ENCODE results near the gene MRPL39.

MRPL39 gene

DNA sequence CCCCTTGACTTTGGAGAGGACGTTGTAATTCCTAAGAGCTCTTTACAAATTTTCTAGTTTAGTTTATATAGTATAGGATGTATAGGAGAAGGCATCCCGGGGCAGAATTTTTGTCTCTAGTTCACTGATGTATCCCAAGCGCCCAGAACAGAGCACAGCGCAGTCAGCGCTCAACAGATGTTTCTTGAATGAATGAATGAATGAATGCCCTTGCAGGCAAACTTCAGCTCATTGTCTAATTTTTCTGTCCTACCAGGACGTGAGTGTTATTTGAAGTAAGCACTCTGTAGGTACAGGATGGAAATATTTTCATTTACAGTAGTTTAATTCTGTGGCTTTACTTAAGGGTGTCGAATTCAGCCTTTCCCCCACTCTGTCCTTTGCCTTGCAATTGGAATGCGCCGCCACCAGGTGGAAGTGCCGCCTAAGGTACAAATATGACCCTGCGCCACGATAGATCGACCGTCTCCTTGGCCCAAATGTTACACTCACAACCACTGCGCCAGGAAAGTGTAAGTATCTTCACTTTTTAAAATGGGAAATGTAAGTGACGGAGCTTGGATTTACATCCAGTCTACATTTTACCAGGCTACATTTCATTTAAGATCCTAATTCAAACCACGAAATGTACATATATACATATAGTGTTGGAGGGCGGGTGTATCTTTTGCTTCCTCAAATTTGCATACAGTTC is 910 bp upstream of the MRPL39 start:
- peak; percentile 29 to 64 for DNase-seq

DNA sequence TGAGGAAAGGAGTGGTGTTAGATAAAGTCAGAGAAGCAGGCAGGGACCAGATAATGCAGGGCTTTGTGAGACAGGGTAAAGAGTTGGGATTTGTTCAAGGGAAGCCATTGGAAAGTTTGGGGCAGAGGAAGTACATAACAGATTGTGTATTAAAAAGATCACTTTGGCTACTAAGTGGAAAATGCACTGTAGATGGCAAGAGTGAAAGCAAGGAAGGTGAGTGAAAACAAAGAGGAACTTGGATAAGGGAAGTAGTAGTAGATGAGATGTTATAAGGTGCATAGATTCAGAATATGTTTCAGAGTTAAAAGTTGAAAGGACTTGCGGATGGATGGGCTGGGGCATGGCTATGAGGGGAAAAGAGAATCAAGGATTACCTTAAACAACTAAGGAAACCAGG is 17.4 kb downstream of the MRPL39 start:
- DNase-seq = no peak

DNA sequence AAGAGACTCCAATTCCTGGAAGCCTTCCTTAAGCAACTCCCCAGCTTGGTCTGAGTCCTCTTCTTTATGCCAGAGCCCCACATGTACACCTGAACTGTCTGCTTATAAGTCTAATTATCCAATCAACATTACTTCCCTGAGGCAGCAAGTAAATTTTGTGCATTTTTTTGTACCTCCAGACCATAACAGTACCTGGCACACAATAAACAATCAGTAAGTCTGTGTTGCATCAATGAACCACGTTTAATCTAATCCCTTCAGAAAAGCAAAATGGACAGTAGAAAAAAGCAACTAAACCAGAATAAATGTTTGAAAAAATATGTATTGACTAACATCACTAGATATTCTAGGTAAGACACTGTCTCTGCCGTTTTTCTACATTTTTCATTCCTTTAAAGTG is 20.5 kb downstream of the MRPL39 start:
- no peak for DNase-seq

DNA sequence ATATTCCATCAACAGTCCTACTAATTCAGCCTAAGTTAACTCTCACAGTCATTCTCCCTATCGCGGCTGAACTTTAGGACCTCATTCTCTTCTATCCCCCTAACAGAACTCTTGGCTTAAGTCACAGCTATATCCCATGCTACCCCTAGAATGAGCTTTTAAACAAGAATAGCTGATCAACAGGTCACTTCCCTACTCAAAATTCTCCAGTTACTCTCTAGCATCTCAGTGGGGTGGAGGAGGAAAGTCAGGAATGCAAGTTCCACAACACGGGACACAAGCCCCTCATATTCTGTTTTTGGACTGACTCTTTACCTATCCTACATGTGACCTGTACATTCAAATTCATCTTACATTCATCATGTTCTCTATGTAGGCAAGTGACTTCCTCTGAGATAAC is 21.0 kb downstream of the MRPL39 start:
- no peak for DNase-seq

DNA sequence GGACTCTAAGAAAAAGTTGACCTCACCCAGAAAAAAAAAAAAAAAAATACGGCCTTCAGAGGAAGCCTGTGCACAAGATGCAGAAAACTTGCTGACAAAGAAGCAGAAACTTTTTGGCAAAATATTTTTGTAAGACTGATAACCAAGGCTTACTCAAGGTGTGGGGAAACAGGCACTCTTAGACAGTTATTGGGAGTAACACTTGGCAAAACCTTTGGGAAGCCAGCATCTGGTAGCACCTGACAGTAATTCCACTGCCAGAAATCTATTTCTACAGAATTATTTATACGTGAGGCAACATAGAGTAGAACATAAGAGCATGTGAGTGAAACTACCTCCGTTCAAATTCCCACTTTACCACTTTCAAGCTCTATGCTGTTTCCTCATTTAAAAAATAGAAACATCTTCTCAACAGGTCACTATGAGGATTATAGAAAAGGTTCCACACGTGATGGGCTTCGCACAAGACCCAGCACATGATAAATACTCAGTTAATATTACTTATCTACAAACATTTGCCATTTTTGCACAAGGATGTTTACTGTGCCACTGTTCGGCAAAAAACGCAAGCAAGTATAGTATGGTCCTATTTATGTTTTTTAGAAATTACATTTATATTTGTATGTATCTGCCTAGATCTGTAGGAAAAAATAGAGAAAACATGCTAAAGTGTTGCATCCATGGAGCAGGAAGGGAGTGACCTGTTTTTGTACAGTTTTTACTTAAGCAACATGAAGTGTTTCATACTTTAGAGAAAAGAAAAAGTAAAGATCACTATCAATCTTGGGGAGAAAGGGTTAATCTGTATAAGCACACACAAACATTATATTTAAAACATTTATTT is 22.2 kb downstream of the MRPL39 start:
- no peak for DNase-seq

DNA sequence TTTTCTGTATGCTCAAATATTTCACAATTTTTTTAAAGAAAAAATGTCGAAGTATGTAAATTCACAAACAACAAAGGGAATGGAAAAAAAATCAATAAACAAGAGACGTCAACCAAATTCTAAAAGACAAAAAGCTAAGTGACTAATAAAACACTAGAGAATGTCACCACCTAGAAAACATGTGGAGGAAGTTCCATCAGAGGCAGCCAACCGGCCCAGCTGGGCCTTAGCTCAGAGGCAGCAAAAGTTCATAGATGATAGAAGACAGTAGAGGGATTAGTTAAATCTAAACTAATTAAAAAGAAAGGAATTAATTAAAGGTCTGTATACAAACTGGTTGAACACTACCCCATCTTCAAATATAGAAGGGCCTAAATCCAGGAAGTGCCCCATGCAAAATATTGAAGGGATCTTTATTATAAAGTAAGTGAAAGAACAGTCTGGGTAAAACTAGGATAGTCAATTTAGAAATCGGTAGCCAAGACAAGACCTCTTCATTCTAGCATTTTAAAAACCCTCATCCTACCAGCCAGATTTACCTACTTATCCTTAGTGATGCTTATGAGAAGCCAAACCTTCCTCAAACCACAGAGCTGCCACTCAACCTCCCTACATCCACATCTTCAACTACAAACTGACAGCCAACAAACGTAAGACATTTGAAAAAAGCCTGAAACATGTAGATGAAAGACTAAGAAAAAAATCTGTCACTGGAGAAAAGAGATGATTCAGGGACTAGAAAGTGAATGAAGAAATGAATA is 23.7 kb downstream of the MRPL39 start:
- DNase-seq = no peak

DNA sequence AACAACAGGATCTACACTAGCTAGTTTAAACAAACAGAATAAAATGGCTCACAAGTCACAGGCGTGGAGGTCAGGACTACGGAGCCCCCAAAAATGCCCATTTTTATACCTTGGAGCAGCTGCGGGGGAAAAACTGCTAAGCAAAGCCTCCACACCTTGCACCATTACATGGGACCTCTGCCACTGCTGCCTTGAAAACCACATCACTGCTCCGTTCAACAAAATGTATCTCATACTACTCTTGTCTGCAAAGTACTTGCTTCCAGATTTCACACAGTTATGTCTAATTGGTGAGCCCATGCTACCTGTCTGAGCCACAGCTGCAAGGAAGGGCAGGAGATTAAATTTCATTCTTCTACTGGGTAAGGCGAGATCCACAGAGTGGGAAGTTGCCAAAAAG is 24.4 kb downstream of the MRPL39 start:
- no peak for DNase-seq

DNA sequence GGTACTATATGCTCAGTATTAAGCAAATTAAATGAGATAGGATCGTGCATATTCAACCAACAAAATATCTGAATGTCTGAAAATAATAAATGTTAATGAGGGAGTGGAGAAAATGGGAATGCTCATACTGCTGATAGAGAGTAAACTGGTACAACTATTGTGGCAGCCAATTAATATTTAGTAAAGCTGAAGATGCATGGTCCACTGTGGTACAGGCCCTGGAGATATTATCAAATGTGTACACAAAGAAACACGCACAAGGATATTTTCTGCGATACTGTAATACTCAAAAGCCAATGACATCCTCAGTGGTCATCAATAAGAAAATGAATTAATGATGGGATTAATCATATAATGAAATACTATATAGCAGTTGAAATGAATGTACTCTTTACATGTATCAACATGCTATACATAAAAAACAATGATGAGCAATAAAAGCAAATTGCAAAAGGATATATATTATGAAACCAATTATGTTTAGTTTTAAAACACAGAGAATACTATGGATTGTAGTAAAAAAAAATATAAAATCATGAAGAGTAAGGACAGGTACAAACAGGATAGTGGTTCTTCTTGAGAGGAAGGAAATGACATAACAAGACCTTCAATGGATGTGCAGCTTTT is 25.0 kb downstream of the MRPL39 start:
- DNase-seq = no peak

DNA sequence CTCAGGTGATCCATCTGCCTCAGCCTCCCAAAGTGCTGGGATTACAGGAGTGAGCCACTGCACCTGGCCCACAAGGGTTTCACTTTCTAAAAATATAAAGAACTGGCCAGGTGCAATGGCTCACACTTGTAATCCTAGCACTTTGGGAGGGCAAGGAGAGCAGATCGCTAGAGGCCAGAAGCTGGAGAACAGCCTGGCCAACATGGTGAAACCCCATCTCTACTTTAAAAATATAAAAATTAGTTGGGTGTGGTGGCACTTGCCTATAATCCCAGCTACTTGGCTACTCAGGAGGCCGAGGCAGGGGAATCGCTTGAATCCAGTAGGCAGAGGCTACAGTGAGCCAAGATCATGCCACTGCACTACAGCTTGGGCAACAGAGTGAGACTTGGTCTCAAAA is 25.7 kb downstream of the MRPL39 start:
- no peak for DNase-seq

DNA sequence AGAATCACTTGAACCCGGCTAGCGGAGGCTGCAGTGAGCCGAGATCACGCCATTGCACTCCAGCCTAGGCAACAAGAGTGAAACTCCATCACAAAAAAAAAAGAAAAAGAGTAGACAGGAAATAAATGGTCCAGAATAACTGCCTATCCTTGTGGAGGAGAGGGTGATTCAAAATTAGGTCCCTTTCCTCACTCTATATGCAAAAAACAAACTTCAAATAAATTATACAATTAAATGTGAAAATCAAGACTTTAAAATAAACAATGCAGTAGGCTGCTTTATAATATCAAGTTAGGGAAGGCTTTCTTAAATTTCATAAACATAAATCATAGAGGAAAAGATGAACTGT is 26.4 kb downstream of the MRPL39 start:
- no peak for DNase-seq

DNA sequence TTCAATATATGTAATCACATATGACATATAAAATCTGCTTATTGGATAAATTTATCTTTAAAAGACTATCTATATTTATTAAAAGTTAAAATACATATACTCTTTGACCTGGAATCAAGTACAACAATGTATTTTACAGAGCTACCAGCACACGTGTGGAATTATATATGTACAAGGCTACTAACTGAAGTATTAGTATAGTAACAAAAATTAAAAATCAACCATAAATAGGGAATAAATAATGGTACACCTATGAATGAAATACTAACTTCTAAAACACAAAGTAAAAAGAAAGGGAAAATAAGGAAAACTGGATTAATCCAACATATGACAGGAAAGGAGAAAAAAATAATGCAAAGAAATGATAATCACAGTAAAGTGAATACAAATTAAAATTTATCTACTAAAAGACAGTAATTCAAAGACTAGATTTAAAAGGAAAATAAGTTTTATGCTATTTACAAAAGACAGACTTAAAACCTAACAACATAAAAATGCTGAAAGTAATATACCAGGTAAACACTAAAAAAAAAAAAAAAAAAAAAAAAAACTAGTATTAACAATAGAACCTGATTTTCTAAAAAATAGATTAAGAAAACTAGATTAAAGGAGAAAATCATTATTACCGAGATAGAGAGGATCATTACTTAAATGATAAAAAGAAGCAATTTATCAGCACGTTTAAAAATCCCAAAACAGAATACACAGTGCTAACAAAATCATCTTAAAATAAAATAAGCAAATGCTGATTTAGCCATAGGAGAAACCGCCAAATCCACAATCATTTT is 27.9 kb downstream of the MRPL39 start:
- no peak for DNase-seq

DNA sequence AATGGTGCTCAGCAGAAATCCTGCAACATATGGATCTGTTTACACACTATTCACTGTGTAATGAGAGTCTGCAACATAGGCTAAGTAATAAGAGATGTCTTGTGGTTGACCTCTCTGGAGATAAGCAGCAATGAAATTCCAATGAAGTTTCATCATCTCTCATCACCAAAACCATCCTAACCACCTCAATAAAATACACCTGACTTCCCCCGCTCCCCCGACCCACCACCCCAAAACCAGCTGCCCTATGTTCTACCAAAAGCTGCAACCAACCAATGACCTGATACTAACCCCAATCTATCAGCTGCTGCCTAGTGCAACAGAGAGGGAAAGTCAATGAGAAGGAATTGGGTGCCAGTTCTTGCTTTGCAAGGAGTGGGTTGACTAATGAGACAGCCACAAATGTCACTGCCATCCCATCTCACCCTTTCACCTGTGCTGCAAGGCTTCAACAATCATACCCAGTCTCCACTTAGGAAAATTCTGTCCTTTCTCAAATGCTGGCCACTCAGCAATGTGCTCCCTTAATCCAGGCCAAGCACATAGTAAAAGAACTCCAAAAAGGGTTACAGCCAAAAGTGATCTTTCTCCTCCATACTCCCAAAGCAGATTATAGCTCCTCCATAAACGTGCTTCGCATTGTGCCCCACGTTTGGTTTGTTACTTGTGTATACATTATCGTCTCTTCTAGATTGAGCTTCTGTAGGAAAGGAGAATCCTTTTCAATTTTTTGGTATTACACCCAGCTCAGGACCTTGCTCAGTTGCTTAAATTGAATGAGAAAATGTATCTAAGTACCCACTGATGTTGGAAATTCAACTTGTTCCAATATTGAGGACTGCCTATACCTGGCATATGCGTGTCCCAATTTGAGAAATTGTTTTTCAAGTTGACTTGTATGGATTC is 29.0 kb downstream of the MRPL39 start:
- DNase-seq = no peak

DNA sequence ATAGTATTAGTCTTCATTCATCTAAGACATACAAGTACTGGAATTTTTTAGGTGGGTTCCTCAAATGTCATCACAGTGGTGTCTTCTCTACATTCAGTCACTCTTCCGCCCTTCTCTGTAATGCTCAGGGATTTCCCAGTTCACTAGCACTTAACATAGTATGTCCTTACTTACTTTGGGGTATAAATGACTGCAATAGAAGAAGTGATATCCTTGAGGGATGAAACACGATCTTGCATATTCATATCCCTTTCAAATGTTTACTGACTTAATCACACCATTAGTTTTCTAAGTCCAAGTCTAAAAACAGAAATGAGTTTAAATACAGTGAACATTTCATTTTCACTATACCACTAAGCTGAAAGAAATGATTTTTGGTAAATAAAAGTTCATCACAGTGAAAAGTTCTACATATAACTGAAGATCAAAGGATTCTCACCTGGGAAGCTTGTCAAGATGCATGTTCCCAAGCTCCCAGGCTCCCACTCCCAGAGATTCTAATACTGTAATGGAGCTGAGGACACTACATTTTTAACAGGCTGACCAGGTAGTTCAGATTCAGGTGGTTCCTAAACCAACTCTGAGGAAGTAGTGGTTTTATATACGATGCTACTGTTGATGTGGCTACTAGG is 29.7 kb downstream of the MRPL39 start:
- DNase-seq = no peak

DNA sequence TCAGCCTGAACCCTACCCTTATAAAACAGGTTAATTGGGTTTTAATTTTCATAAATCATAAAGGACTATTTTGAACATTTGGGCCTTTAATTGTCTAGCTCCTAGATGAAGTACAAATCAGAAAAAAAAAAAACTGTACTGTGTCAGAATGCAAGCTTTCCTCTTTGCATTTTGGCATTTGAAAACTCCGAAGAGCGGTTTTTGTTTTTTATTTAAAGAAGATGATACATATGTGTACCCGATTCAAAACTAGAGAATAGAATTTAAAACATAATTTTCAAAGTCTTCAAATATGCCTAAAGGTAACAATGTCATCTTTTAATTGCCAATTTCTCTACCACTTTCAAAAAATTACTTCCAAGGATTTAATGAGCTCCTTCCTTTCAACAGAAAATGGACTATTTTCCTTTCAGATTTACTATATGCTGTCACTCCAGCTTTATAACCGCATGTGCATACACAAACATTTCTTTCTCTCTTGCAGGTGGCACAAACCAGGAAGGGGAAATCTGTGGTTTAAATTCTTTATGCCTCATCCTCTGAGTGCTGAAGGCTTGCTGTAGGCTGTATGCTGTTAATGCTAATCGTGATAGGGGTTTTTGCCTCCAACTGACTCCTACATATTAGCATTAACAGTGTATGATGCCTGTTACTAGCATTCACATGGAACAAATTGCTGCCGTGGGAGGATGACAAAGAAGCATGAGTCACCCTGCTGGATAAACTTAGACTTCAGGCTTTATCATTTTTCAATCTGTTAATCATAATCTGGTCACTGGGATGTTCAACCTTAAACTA is 33.7 kb downstream of the MRPL39 start:
- DNase-seq = no peak

DNA sequence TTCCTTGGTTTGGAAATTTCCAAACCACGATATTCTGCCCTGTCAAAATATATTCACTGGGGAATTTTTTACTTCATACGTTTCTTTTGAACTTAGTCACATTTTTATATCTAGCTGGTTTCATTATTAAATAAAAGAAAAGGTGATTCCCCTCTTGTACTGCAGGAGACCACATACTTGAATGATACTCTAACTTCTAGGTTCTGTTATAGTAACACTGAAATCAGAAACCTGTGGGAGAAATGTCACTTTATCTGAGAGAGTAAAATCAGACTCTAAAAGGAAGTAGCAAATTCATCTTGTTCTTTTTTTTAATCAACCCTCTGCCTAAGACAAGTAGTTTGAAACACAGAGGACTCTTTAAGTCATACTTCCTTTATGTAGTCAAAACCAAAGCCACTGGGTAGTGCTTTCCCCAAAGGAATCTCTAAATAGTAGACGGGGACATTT is 34.4 kb downstream of the MRPL39 start:
- no peak for DNase-seq

DNA sequence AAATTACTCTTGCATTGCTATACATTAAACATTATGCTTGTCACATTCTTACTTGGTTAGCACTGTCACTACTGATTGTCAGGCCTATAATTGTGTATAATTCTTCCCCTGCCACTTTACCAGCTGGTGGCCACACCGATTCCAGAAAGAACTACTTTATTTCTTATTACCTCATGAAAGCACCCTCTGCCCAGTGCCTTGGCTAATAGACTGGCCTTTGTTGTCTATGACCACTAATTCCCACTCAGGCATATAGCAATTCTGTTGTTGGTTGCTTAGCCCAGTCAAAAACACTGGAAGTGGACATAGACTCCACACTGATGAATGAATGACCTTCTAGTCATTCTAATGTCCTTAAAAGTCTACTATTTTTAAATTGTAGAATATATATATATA is 35.6 kb downstream of the MRPL39 start:
- no peak for DNase-seq

DNA sequence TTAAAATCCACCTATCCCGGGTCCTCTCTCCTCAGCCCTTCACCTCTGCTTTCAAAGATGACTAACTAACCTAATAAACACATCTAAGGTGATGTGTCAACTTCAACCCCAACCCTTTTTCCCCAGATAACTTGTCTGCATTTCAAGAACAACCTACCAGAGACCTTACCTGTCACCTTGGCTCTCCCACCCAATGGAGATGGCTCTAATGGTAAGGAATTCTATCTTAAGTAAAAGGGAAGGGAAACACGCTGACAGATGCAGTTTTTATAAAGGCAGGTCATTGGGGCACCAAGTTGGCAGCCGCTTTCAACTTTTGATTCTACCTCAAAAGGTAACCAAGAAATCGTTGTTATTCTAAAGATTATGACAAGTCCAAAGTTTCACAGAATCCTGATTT is 37.6 kb downstream of the MRPL39 start:
- DNase-seq = no peak

DNA sequence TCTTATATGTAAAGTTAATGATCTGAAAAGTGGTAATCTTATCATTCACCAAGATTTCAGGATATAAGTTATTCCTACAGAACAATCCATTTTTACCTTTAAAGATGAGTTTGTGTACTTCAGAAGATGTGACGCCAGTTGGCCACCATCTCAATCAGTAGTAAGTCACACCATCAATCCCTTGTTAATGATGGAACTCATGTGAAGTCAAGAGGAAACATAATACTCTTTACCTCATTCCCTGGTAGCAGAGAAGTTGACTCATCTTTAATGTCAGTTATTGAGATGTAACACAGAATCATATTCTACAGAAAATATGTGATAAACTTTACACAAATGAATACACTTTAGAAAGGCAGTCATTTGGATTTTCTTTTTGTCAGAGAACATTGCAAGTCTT is 38.2 kb downstream of the MRPL39 start:
- DNase-seq = no peak

DNA sequence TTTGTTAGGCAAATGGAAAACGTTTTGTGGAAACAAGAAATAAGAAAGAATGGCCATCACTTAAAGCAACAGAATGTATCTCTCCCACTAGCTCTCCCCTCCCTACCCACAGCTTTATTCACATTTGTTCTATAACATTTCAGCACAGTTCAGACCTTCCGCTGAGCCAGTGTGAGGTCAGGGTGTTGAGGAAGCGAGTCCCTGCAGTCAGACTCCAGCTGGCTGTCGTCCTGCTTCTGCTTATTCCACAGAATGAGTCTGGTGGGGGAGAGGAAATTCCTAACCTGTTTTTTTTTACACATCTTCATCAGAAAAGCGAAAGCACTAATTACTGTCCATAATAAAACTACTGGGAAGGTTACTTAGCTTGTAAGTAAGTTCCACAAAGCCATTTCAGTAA is 39.0 kb downstream of the MRPL39 start:
- no peak for DNase-seq

DNA sequence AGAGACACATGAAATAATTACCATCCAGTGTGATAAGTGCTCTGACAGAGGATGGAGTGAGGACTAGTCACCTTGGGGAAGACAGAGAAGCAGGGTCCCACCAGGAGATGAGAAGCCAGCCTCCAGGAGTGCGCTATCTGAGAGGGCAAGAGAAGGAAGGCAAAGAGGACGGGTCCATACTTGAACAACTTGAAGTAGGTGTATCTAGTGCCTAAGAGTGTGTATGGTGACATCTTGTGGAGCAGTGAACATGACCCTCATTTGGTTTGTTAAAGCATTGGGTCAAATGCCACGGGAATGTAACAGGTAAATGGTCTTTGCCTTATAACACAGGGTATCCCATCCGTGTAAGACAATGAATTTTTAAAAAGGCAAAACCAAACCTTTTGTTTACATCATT is 39.8 kb downstream of the MRPL39 start:
- no peak for DNase-seq

All from NCI-H187 (cell line).